MM.1S (cell line): Measurements from ENCODE around the gene PTGER2.

Experiments
- CTCF ChIP-seq: fragments of 300-600 bp; sonication (generic); IDR thresholded peaks from 2 replicates; pipeline ENCODE4 v1.5.1; 2016; ENCODE audit warnings: antibody characterized with exemption, low read length, mixed read lengths
- EZH2 ChIP-seq: fragments of 300-600 bp; sonication (generic); optimal IDR thresholded peaks from 2 replicates; pipeline ENCODE3; 2017; ENCODE audit warnings: low read depth, mild to moderate bottlenecking, antibody characterized with exemption, low read length, mixed read lengths
- EZH2phosphoT487 ChIP-seq: fragments of 300-600 bp; sonication (generic); IDR thresholded peaks from 2 replicates; pipeline ENCODE4 v1.6.1; 2018; ENCODE audit warnings: antibody characterized with exemption, low read length

- TF ChIP-seq EZH2 (no peak), EZH2phosphoT487 (no peak), CTCF (no peak)
These were observed 40.1 kb downstream of the PTGER2 start for GRCh38 chr14:52354242-52354641.
